ENCODE results near the gene TNFAIP1.

Gene TNFAIP1

GRCh38 chr17:28372203-28372944 is 36.8 kb downstream of the TNFAIP1 start:
- peak; percentile 18 for DNase-seq

- no peak for DNase-seq
These were observed 37.3 kb downstream of the TNFAIP1 start for GRCh38 chr17:28372945-28373274.

GRCh38 chr17:28379814-28380801 is 44.5 kb downstream of the TNFAIP1 start:
- DNase-seq = no peak

GRCh38 chr17:28381141-28381825 is 45.7 kb downstream of the TNFAIP1 start:
- peak; percentile 9 for DNase-seq

GRCh38 chr17:28384281-28385036 is 48.9 kb downstream of the TNFAIP1 start:
- DNase-seq = peak; percentile 56

- no peak for DNase-seq
These were observed 49.5 kb downstream of the TNFAIP1 start for GRCh38 chr17:28385037-28385400.

- DNase-seq = no peak
These were observed 49.8 kb downstream of the TNFAIP1 start for GRCh38 chr17:28385406-28385805.

GRCh38 chr17:28386391-28386790 is 50.8 kb downstream of the TNFAIP1 start:
- DNase-seq = no peak

- no peak for DNase-seq
These were observed 52.5 kb downstream of the TNFAIP1 start for GRCh38 chr17:28388106-28388505.

- DNase-seq = no peak
These were observed 54.6 kb downstream of the TNFAIP1 start for GRCh38 chr17:28390141-28390540.

GRCh38 chr17:28390563-28390962 is 55.0 kb downstream of the TNFAIP1 start:
- no peak for DNase-seq

GRCh38 chr17:28390984-28391383 is 55.4 kb downstream of the TNFAIP1 start:
- DNase-seq = no peak

- no peak for DNase-seq
These were observed 55.8 kb downstream of the TNFAIP1 start for GRCh38 chr17:28391401-28391800.

GRCh38 chr17:28392491-28392890 is 56.9 kb downstream of the TNFAIP1 start:
- no peak for DNase-seq

GRCh38 chr17:28394337-28395116 is 59.0 kb downstream of the TNFAIP1 start:
- no peak for DNase-seq

- DNase-seq = no peak
These were observed 59.9 kb downstream of the TNFAIP1 start for GRCh38 chr17:28395426-28395825.

- no peak for DNase-seq
These were observed 60.4 kb downstream of the TNFAIP1 start for GRCh38 chr17:28395968-28396367.

Measured in activated CD4-positive, alpha-beta T cell treated with anti-CD3 and anti-CD28 coated beads, Interleukin-2, amount 50 U/mL, for 1 hour (primary cell).